Measurements from ENCODE around the gene RAX. TPM values are rescaled to one million over a fixed set of nuclear protein-coding genes. Genes with fewer than 3 reads are reported as not detected.

RAX gene
- total RNA-seq, 1 donor from 2014 or later: not detected

DNA sequence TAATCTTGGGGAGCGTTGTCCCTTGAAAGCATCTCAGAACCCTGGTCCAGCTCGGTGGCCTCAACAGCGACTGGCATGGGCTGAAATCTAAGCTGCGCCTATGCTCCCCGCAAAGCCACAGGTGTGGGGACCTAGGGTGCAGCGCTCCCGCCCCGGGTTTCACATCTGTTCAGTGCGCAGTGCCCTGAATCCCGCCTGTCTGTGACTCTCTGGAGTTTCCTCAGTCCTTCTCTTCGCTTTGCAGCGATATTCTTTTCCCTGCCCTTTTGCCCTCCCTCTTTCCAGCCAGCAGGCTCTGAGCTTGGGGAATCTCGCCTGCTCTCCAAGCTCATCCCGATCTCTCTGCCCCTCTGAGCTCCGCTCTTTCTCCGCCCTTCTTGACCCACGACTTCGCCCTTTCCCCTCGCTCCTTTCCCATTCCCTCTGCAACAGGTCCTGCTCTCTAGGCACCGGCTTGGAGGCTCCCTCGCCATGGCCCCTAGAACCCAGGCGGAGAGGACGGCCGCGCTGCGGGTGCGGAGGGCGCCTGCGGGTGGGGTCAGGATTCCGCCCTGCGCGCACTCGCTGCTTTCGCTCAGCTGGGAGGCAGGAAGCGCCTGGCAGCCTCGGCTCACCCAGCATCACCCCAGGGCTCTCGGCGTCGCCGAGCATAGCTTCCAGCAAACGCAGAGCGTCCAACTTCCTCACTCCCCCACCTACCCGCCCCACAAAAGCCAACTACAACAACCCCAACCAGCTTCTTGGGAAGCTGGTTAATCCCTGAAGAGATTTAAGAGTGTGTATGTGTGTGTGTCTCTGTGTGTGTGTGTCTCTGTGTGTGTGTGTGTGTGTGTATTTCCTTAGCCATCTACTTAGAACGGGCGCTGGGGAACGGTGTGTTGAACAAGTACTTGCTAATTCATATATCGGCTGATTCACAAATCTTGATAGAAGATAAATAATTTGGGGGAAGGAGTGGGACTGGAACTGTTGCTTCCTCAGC is 52.2 kb downstream of the RAX start:
- DNase-seq (no peak), ATAC-seq (no peak)
- H3K36me3 ChIP-seq: no peaks in the 10 kb centered on the region
- H3K27ac ChIP-seq: no peak overlapping the region
- H3K4me3 ChIP-seq: peak overlapping the region; percentile 14
- TF ChIP-seq, protein P1, sequence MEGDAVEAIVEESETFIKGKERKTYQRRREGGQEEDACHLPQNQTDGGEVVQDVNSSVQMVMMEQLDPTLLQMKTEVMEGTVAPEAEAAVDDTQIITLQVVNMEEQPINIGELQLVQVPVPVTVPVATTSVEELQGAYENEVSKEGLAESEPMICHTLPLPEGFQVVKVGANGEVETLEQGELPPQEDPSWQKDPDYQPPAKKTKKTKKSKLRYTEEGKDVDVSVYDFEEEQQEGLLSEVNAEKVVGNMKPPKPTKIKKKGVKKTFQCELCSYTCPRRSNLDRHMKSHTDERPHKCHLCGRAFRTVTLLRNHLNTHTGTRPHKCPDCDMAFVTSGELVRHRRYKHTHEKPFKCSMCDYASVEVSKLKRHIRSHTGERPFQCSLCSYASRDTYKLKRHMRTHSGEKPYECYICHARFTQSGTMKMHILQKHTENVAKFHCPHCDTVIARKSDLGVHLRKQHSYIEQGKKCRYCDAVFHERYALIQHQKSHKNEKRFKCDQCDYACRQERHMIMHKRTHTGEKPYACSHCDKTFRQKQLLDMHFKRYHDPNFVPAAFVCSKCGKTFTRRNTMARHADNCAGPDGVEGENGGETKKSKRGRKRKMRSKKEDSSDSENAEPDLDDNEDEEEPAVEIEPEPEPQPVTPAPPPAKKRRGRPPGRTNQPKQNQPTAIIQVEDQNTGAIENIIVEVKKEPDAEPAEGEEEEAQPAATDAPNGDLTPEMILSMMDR (IDR thresholded peaks at IDR 0.05): no peak
- peaks cover 69% of the 10 kb centered on the region for H3K27me3 ChIP-seq (ENCODE audit: low read depth)
- intact Hi-C loops (cut with DNase I): no loop called here
- H3K4me1 ChIP-seq: no peaks in the 10 kb centered on the region
- no peaks in the 10 kb centered on the region for H3K9me3 ChIP-seq

DNA sequence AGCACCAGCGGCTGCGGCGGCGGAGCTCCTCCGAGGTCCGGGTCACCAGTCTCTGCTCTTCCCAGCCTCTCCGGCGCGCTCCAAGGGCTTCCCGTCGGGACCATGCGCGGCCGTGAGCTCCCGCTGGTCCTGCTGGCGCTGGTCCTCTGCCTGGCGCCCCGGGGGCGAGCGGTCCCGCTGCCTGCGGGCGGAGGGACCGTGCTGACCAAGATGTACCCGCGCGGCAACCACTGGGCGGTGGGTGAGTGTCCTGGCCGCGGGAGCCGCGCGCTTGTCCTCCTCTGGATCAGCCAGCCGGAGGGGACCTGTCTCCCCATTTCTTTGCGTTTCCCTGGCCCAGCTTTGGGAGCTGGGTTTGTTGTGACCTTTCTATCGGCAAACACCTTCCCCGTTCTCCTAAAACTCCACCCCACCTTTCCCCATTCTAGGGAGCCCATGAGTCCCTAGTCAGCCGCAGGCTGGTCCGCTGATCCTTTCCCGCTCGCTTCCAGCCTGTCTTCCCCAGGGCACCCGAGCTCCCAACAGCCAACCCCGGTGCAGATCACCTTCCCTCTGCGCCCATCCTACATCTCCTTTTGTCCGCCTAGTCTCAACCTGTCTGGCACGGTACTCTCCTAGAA is 53.0 kb downstream of the RAX start:
- Histone ChIP-seq H3K36me3 (no peaks in the 10 kb centered on the region), H3K9me3 (no peaks in the 10 kb centered on the region), H3K4me3 (no peak overlapping the region), H3K4me1 (no peaks in the 10 kb centered on the region), H3K27me3 (ENCODE audit: low read depth) (peaks cover 69% of the 10 kb centered on the region), H3K27ac (no peak overlapping the region)
- intact Hi-C loops (cut with DNase I): no loop called here
- DNase-seq (no peak), ATAC-seq (no peak)
- TF ChIP-seq, protein P1 (IDR thresholded peaks at IDR 0.05): no peak

DNA sequence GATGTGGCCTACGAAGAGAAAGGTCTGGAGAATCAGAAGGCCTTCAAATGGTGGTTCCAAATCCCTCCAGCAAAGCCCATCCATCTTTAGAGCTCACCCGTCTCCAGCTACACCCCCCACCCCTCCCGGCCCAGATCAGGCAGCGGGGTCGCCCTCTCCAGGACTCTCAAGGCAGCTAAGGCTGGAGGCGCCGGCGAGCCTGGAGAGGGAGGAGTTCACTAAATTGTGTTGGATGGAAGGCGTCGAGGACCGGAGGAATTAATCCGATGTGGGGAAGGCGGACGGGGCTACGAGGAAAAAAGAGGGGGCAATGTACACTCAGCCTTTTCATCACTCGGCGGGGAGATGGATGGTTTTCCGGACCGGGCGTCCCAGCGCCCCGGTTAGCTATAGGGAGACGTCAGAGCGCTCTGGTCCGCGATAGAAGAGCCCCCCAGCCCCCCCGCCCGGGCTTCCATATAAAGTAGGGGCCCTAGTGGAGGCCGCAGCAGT is 53.5 kb downstream of the RAX start, which contains the start of gene GRP:
Gene GRP, plus strand, starts transcription at position 487 of the 492 bp plus-strand sequence. CDS start 108 bp downstream, outside the sequence.
- peak within 1 kb of the TSS; percentile 14 for H3K4me3 ChIP-seq
- ATAC-seq: no peak

DNA sequence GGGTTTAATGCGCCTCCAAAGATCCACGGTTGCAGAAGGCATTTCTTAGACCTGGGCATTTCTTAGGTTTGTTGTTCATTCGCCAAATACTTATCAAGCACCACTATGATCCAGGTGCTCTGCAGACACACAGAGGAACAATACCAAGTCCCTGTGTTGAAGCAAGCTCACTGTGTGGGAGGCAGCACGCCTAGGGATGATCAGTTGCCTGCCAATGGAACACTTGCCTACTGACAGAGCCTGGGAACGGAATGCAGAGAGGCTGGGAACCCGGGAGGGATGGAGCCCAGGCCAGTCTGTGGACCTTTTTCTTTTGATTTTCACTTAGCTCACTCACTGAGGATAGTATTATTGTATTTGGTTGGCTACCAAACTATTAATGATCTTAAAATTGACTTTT is 55.2 kb downstream of the RAX start:
- TF ChIP-seq, protein P1 (IDR thresholded peaks at IDR 0.05): no peak
- no peaks in the 10 kb centered on the region for H3K36me3 ChIP-seq
- no peak overlapping the region for H3K4me3 ChIP-seq
- H3K27ac ChIP-seq: no peak overlapping the region
- intact Hi-C loops (cut with DNase I): no loop called here
- ATAC-seq (no peak), DNase-seq (no peak)
- H3K27me3 ChIP-seq (ENCODE audit: low read depth): peaks cover 55% of the 10 kb centered on the region
- no peaks in the 10 kb centered on the region for H3K4me1 ChIP-seq
- H3K9me3 ChIP-seq: no peaks in the 10 kb centered on the region

More for the DNA sequence above, 53.5 kb downstream of the RAX start, which contains the start of gene GRP:
- Histone ChIP-seq H3K4me1 (no peaks in the 10 kb centered on the region), H3K9me3 (no peaks in the 10 kb centered on the region), H3K27me3 (ENCODE audit: low read depth) (peaks cover 68% of the 10 kb centered on the region), H3K27ac (no peak within 1 kb of the TSS), H3K36me3 (no peaks in the 10 kb centered on the region)
- TF ChIP-seq, protein P1 (IDR thresholded peaks at IDR 0.05): no peak
- intact Hi-C loops (cut with DNase I): no loop called here
- DNase-seq: no peak

Other genes starting within 250 kb of the RAX start
- gene SEC11C, start 133.6 kb downstream of the RAX start, total RNA-seq: 76.3 TPM
- 1.7 TPM for gene GRP, start 53.3 kb downstream of the RAX start, total RNA-seq
- gene CPLX4, start 45.2 kb upstream of the RAX start, total RNA-seq: not detected
- 62.7 TPM for gene LMAN1, start 85.8 kb upstream of the RAX start, total RNA-seq

All from lower lobe of right lung (tissue), 2 donors.